Measurements from ENCODE around the gene GLG1. TPM values are rescaled to one million over a fixed set of nuclear protein-coding genes. Genes with fewer than 3 reads are reported as not detected.

GLG1 gene
- total and polyA plus RNA-seq, 12 donors = 31.6 to 146 (median 112) TPM

DNA sequence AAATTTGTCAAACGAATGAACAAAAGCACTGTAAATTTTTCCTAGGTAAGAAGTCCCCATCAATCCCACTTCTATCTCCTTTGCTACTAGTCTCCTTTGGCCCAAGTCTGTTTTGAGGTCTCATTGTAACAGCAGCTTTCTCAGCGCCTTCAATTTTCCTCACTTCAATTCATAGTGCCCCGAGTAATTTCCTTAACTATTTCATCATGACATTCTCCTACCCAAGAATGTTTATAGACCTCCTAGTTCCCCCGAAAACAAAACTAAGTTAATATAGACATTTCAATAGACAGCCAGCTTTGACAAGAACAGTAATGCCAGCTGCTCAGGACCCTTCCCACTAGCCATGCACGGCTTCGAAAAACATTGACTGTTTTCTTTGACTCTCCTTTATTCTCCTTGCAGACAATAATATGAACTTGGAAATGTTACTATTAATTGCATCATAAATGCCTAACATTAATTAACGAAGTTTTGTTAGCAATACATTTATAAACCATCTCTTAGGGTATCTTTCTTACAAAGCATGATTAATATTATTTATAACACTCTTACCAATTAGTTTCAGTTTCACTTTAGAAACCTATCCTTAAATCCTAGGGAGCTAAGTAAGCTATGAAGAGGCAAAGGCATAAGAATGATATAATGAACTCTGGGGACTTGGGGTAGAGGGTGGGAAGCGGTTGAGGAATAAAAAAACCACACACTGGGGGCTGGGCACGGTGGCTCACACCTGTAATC is 22.8 kb downstream of the GLG1 start:
- H3K27me3 ChIP-seq = no peaks in the 10 kb centered on the region
- H3K27ac ChIP-seq = no peak overlapping the region
- H3K4me3 ChIP-seq = no peak overlapping the region
- H3K4me1 ChIP-seq (replicated peaks in 1 of 2) = peaks cover 0 to 30% of the 10 kb centered on the region in 2 donors
- 88 to 90% (median 89%) methylated on average over 9 of the region's 9 CpGs for WGBS, 4 donors
- H3K9me3 ChIP-seq (replicated peaks in 1 of 3) = no peaks in the 10 kb centered on the region
- no peaks in the 10 kb centered on the region for H3K36me3 ChIP-seq (replicated peaks in 1 of 2)
- intact Hi-C loops (cut with DNase I) = no loop called here
- no peak for DNase-seq
- TF ChIP-seq POLR2A (IDR thresholded peaks at IDR 0.05) = no peak
- TF ChIP-seq, protein P1, sequence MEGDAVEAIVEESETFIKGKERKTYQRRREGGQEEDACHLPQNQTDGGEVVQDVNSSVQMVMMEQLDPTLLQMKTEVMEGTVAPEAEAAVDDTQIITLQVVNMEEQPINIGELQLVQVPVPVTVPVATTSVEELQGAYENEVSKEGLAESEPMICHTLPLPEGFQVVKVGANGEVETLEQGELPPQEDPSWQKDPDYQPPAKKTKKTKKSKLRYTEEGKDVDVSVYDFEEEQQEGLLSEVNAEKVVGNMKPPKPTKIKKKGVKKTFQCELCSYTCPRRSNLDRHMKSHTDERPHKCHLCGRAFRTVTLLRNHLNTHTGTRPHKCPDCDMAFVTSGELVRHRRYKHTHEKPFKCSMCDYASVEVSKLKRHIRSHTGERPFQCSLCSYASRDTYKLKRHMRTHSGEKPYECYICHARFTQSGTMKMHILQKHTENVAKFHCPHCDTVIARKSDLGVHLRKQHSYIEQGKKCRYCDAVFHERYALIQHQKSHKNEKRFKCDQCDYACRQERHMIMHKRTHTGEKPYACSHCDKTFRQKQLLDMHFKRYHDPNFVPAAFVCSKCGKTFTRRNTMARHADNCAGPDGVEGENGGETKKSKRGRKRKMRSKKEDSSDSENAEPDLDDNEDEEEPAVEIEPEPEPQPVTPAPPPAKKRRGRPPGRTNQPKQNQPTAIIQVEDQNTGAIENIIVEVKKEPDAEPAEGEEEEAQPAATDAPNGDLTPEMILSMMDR (IDR thresholded peaks at IDR 0.05) = no peak

DNA sequence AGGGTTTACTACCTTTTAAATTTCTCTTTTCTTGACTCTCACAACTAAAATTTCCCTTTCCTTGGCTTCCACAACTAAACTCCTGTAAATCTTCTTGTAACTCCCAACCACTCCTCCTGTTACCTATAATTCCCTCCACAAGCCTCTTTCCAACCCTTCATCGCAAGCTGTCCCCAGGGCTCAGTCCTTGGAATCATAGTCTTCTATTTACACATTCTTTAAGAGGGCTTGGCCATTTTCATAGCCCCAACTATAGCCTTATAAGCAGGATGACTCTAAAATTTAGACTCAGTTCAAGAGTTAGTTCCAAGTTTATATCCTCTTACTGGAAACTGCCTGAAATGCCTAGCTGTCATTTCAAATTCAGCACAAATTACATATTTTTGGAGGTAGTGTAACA is 23.9 kb downstream of the GLG1 start:
- no peak overlapping the region for H3K4me3 ChIP-seq
- no peaks in the 10 kb centered on the region for H3K9me3 ChIP-seq (replicated peaks in 1 of 3)
- WGBS, 4 donors = 90 to 97% (median 90%) methylated on average over 1 of the region's 1 CpG
- no peak for DNase-seq
- intact Hi-C loops (cut with DNase I) = no loop called here
- H3K36me3 ChIP-seq (replicated peaks in 1 of 2) = no peaks in the 10 kb centered on the region
- H3K27me3 ChIP-seq = no peaks in the 10 kb centered on the region
- H3K4me1 ChIP-seq (replicated peaks in 1 of 2) = peaks cover 8 to 42% of the 10 kb centered on the region in 2 donors
- TF ChIP-seq, protein P1 (IDR thresholded peaks at IDR 0.05) = no peak
- no peak for TF ChIP-seq POLR2A (IDR thresholded peaks at IDR 0.05)
- no peak overlapping the region for H3K27ac ChIP-seq

DNA sequence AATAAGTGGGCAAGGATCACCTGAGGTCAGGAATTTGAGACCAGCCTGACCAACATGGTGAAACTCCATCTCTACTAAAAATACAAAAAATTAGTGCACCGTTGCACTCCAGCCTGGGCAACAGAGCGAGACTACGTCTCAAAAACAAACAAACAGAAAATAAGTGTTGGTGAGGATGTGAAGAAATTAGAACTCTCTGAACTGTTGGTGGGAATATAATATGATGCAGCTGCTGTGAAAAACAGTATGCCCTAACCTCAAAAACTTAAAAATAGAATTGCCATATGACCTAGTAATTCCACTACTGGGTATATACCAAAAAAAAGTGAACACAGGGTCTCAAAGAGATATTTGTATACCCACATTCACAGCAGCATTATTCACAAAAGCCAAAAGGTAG is 26.1 kb downstream of the GLG1 start:
- Histone ChIP-seq H3K4me3 (no peak overlapping the region), H3K4me1 (replicated peaks in 1 of 2) (peaks cover 10 to 36% of the 10 kb centered on the region in 2 donors), H3K27me3 (no peaks in the 10 kb centered on the region), H3K27ac (no peak overlapping the region), H3K36me3 (replicated peaks in 1 of 2) (no peaks in the 10 kb centered on the region), H3K9me3 (replicated peaks in 1 of 3) (no peaks in the 10 kb centered on the region)
- 79 to 82% (median 80%) methylated on average over 3 of the region's 3 CpGs for WGBS, 4 donors
- TF ChIP-seq, protein P1 (IDR thresholded peaks at IDR 0.05) = no peak
- no peak for DNase-seq
- intact Hi-C loops (cut with DNase I) = no loop called here

- H3K4me1 ChIP-seq (replicated peaks in 1 of 2) = peaks cover 14 to 28% of the 10 kb centered on the region in 2 donors
- H3K4me3 ChIP-seq = no peak overlapping the region
- WGBS, 4 donors = 94 to 97% (median 96%) methylated on average over 3 of the region's 3 CpGs
- no peaks in the 10 kb centered on the region for H3K27me3 ChIP-seq
- no peak overlapping the region for H3K27ac ChIP-seq
- intact Hi-C loops (cut with DNase I) = no loop called here
- no peaks in the 10 kb centered on the region for H3K36me3 ChIP-seq (replicated peaks in 1 of 2)
- no peaks in the 10 kb centered on the region for H3K9me3 ChIP-seq (replicated peaks in 1 of 3)
- no peak for TF ChIP-seq POLR2A (IDR thresholded peaks at IDR 0.05)
- TF ChIP-seq, protein P1 (IDR thresholded peaks at IDR 0.05) = no peak
- no peak for DNase-seq
Measured at GRCh38 chr16:74578838-74579237, 28.1 kb downstream of the GLG1 start.
